NT2/D1 (cell line): ENCODE results near the gene CAMK2B.

Experiments used
- SUZ12 ChIP-seq: IDR thresholded peaks from 2 replicates; pipeline ENCODE4 v1.6.1; 2011; ENCODE audit not compliant: insufficient read length, insufficient read depth; ENCODE audit errors: extremely low read depth
- YY1 ChIP-seq: IDR thresholded peaks from 2 replicates; pipeline ENCODE4 v1.6.1; 2011; ENCODE audit not compliant: insufficient read length, insufficient read depth

DNA sequence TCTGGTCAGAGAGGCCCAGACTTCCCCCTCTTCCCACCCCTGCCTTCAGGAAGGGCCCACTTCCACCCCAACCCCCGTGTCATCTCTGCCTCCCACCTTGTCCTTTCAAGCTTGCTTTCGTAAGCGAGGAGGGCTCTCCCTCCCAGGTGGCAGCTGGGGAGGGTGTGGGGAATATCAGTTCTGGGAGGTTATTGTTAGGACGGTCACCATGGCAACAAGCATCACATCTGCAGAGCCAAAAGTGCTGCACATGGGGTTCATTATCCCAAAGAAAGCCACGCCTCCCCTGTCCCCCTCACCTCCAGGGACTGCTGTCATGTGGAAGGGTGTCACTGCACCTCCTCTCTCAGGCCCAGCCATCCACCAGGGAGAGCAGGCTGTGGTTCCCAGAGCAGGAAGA lies 2.6 kb upstream of the CAMK2B start:
- no peak for TF ChIP-seq YY1
- no peak for TF ChIP-seq SUZ12
